ENCODE results near the gene BORCS5. TPM values are rescaled to one million over a fixed set of nuclear protein-coding genes. Genes with fewer than 3 reads are reported as not detected.

Gene BORCS5
- total and polyA plus RNA-seq, 2 of the 8 experiments (the other 6 are each of a cell fraction or from before 2014, with no cell fraction given): 8.3 to 17.4 TPM

DNA sequence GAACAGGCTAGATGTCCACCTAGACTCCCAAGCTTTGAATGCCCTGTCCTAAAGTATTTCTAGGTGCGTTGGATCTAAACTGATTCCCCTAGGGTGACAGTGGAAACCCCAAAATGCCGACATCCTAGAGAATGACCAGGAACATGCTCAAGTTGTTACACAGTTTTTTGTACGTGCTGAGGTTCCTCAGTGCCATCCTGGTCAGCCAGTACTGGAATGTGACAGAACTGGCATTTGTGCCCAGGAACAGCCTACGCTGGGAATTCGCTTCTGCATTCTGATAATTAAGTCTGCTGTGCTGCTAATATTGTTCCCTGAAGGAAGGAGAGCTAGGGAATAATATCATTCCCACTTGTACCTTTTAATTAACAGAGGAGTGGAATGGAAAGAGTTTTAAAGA is 40.3 kb downstream of the BORCS5 start:
- FAIRE-seq: no peak
- Histone ChIP-seq H2BK20ac (ENCODE audit: low read length) (no peak overlapping the region), H4K5ac (ENCODE audit: insufficient read length, low read depth, low read length) (no peak overlapping the region), H2AK5ac (ENCODE audit: low read depth, low read length) (no peak overlapping the region), H3K14ac (ENCODE audit: insufficient read length) (no peak overlapping the region), H3K9ac (replicated peaks in 1 of 4; ENCODE audit: extremely low read depth in 1 of 4, low read depth in 3 of 4, low read length in 3 of 4) (no peak overlapping the region), H3K36me3 (ENCODE audit: control insufficient read depth in 2 of 4, insufficient read depth in 4 of 4, low read length in 3 of 4) (no peaks in the 10 kb centered on the region), H3K9me3 (ENCODE audit: insufficient read depth in 2 of 2, low read depth in 1 of 2, low read length in 1 of 2) (no peaks in the 10 kb centered on the region), H3K79me2 (ENCODE audit: control insufficient read depth in 1 of 2, insufficient read depth in 2 of 2, low read length in 2 of 2) (no peaks in the 10 kb centered on the region; a peak in 1 of 4 replicates), H4K8ac (ENCODE audit: extremely low read depth, insufficient read depth, low read length) (no peak overlapping the region), H2BK120ac (replicated peaks; ENCODE audit: low read depth, low read length) (no peak overlapping the region), H4K91ac (replicated peaks; ENCODE audit: insufficient read length, low read length) (no peak overlapping the region), H3K27me3 (replicated peaks in 1 of 4; ENCODE audit: control insufficient read depth in 3 of 4, extremely low read depth in 1 of 4, insufficient read depth in 3 of 4, low read length in 3 of 4) (no peaks in the 10 kb centered on the region), H2BK12ac (ENCODE audit: low read depth, low read length) (no peak overlapping the region), H2AFZ (ENCODE audit: low read length) (no peak overlapping the region), H2BK15ac (ENCODE audit: low read length) (no peak overlapping the region), H3K4me3 (ENCODE audit: extremely low read depth in 1 of 4, insufficient read depth in 2 of 4, low read depth in 3 of 4, low read length in 4 of 4) (no peak overlapping the region), H3K4me2 (ENCODE audit: insufficient read depth in 1 of 2, low read depth in 2 of 2, low read length in 2 of 2) (no peak overlapping the region), H3K4ac (replicated peaks; ENCODE audit: insufficient read length, low read depth, low read length) (no peak overlapping the region), H3K23ac (ENCODE audit: insufficient read length) (no peak overlapping the region), H3K23me2 (ENCODE audit: low read depth, low read length) (no peaks in the 10 kb centered on the region), H3K27ac (ENCODE audit: low read depth, low read length) (no peak overlapping the region), H3K79me1 (ENCODE audit: low read depth, low read length) (no peaks in the 10 kb centered on the region), H2BK5ac (ENCODE audit: low read depth, low read length) (no peak overlapping the region), H3K56ac (replicated peaks; ENCODE audit: insufficient read length, low read depth, low read length) (no peak overlapping the region), H3K4me1 (replicated peaks in 1 of 4; ENCODE audit: control insufficient read depth in 3 of 4, insufficient read depth in 4 of 4, low read length in 3 of 4) (peaks cover 5 to 15% (median 11%) of the 10 kb centered on the region in 4 experiments; a peak in 6 of 7 replicates), H4K20me1 (replicated peaks in 1 of 2; ENCODE audit: control insufficient read depth in 1 of 2, insufficient read depth in 2 of 2, low read length in 2 of 2) (no peaks in the 10 kb centered on the region), H3K18ac (ENCODE audit: extremely low read depth, low read length) (no peak overlapping the region)
- TF ChIP-seq KDM5A (IDR thresholded peaks at IDR 0.05; ENCODE audit: low read length) (no peak), CBX8 (IDR thresholded peaks at IDR 0.05; ENCODE audit: borderline replicate concordance, low read depth, low read length) (no peak), BCL11A (IDR thresholded peaks at IDR 0.05; ENCODE audit: low read depth in 2 of 2, low read length in 2 of 2) (no peak), SRF (IDR thresholded peaks at IDR 0.05; ENCODE audit: low read depth, low read length) (no peak), NRF1 (IDR thresholded peaks at IDR 0.05; ENCODE audit: low read depth, low read length) (no peak), TEAD4 (IDR thresholded peaks at IDR 0.05; ENCODE audit: low read depth, low read length) (no peak), ZNF274 (IDR thresholded peaks at IDR 0.05; ENCODE audit: borderline replicate concordance, extremely low read depth, low read length) (no peak), TAF7 (optimal IDR thresholded peaks at IDR 0.05; ENCODE audit: borderline replicate concordance, low read depth, low read length) (no peak), RNF2 (IDR thresholded peaks at IDR 0.05; ENCODE audit: borderline replicate concordance, low read depth, low read length, missing control alignments, poor library complexity, severe bottlenecking) (no peak), RFX5 (IDR thresholded peaks at IDR 0.05; ENCODE audit: borderline replicate concordance, low read depth, low read length) (no peak), CHD1 (IDR thresholded peaks at IDR 0.05; ENCODE audit: low read depth, low read length) (no peak)
- no peak for DNase-seq (ENCODE audit: low read depth in 1 of 2, low spot score in 2 of 2)
- 87% methylated on average over 5 of the region's 5 CpGs; no CpG with 5 or more reads in 1 of the 2 experiments for WGBS, 2 experiments (ENCODE audit: extremely low coverage in 1 of 2, insufficient coverage in 1 of 2, insufficient read length in 1 of 2, insufficient replicate concordance in 2 of 2, low coverage in 1 of 2, low lambda C conversion rate in 2 of 2, missing lambda C conversion rate in 1 of 2)
- ChIA-PET POLR2A (ENCODE audit: partially characterized antibody) (no interaction called here), CTCF (ENCODE audit: partially characterized antibody) (interaction anchor here (0.6 to 2.1 kb wide), 12 partner anchors 11 to 236 kb away, joined by 3 to 6 read pairs (median 4); no protein-coding TSS in a partner anchor)
